ENCODE measurements around the gene PIP5K1B. TPM values are rescaled to one million over a fixed set of nuclear protein-coding genes. Genes with fewer than 3 reads are reported as not detected.

The PIP5K1B gene
- total RNA-seq, 6 donors from 2014 or later = 22.4 to 76.8 (median 47.2) TPM

DNA sequence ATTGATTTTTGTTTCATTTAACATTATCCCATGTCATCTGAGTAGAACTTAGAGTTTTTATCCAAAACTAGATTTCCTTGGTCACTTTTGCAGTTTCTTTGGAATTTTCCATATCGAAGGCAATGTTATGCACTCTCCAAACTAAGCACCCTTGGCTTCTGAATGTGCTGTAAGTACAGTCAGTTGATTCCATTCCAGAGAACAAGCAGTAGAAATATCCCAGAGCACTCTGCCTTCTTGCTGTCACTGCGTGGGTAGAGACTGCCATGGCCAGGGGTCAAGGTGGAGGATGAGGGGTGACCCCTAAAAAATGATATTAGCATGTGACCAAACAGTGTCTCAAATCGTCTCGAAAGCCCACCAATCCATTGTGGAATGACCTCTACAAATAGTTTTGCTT lies 36.2 kb downstream of the PIP5K1B start:
- WGBS, 2 donors = 73 to 75% methylated on average over 4 of the region's 4 CpGs
- Histone ChIP-seq H3K4me1 (peaks cover 0 to 14% (median 0%) of the 10 kb centered on the region in 4 donors), H3K4me3 (no peak overlapping the region), H3K27ac (peak overlapping the region; percentile 13 to 55 (median 38)), H3K27me3 (no peaks in the 10 kb centered on the region), H3K9me3 (no peaks in the 10 kb centered on the region), H3K36me3 (no peaks in the 10 kb centered on the region)
- no peak for TF ChIP-seq POLR2A (IDR thresholded peaks at IDR 0.05)
- TF ChIP-seq EP300 (IDR thresholded peaks at IDR 0.05) = no peak
- TF ChIP-seq POLR2AphosphoS5 (IDR thresholded peaks at IDR 0.05) = no peak
- TF ChIP-seq, protein P1, sequence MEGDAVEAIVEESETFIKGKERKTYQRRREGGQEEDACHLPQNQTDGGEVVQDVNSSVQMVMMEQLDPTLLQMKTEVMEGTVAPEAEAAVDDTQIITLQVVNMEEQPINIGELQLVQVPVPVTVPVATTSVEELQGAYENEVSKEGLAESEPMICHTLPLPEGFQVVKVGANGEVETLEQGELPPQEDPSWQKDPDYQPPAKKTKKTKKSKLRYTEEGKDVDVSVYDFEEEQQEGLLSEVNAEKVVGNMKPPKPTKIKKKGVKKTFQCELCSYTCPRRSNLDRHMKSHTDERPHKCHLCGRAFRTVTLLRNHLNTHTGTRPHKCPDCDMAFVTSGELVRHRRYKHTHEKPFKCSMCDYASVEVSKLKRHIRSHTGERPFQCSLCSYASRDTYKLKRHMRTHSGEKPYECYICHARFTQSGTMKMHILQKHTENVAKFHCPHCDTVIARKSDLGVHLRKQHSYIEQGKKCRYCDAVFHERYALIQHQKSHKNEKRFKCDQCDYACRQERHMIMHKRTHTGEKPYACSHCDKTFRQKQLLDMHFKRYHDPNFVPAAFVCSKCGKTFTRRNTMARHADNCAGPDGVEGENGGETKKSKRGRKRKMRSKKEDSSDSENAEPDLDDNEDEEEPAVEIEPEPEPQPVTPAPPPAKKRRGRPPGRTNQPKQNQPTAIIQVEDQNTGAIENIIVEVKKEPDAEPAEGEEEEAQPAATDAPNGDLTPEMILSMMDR (IDR thresholded peaks at IDR 0.05) = no peak
- DNase-seq (no peak), ATAC-seq (ENCODE audit: low FRiP score in 2 of 2) (no peak)

DNA sequence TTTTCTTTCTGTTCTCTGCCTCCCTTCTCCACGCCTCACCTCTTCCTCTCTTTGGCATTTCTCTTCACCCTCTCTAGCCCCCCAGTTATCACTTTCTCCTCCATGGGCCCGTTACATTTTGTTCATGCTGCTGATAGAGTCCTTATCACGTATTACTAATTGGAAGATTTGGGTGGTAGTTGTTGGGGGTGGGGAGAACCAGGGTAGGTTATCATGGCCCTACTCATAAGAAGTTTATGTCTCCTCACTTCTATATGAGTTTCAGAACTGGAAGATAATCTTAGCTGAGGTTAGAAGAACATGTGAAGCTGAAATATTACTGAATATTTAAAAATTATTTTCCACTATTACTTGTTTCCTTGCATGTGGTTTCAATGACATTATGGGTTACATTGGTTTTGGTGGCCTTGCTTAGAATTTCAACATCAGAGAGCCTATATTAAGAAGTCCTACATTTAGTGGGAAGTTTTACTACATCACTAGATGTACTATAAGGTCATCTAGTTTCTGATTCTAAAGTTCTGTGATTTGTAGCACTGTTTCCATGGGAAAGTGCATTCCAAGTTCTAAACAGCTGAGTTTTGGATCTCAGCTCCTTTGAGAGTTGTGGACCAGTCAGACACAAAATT lies 36.8 kb downstream of the PIP5K1B start:
- Histone ChIP-seq H3K27me3 (no peaks in the 10 kb centered on the region), H3K36me3 (no peaks in the 10 kb centered on the region), H3K9me3 (no peaks in the 10 kb centered on the region), H3K4me3 (no peak overlapping the region), H3K27ac (peak overlapping the region in 3 of 4 donors; percentile 8 to 39 (median 13)), H3K4me1 (peaks cover 0 to 20% (median 1%) of the 10 kb centered on the region in 4 donors)
- DNase-seq (no peak), ATAC-seq (ENCODE audit: low FRiP score in 2 of 2) (no peak)
- WGBS, 2 donors = 92 to 94% methylated on average over 3 of the region's 3 CpGs
- TF ChIP-seq, protein P1 (IDR thresholded peaks at IDR 0.05) = no peak
- TF ChIP-seq POLR2AphosphoS5 (IDR thresholded peaks at IDR 0.05) (no peak), POLR2A (IDR thresholded peaks at IDR 0.05) (no peak), EP300 (IDR thresholded peaks at IDR 0.05) (no peak)

DNA sequence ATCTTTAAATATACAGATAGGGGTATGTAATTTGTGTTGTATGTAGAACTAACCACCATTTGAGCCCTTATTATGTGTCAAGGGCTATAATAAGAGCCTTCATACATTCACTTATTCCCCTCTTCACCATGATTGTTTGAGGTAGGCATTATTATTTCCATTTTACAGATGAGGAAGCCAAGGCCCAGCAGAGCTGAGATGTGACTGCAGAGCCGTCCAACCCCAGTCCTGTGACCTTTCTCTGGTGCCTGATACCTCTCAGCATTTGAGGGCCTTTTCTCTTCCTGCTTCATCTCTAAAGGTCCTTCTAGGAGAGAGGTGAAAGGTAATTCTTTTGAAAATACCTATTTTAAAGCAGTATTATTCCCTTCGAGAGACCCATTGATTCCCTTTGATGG lies 37.3 kb downstream of the PIP5K1B start:
- Histone ChIP-seq H3K27ac (no peak overlapping the region), H3K4me3 (no peak overlapping the region), H3K9me3 (no peaks in the 10 kb centered on the region), H3K27me3 (no peaks in the 10 kb centered on the region), H3K36me3 (no peaks in the 10 kb centered on the region), H3K4me1 (peaks cover 0 to 24% (median 4%) of the 10 kb centered on the region in 4 donors)
- TF ChIP-seq, protein P1 (IDR thresholded peaks at IDR 0.05) = no peak
- TF ChIP-seq POLR2AphosphoS5 (IDR thresholded peaks at IDR 0.05) (no peak), EP300 (IDR thresholded peaks at IDR 0.05) (no peak), POLR2A (IDR thresholded peaks at IDR 0.05) (no peak)
- no peak for ATAC-seq (ENCODE audit: low FRiP score in 2 of 2)
- WGBS, 2 donors = 93 to 98% methylated on average over 2 of the region's 2 CpGs
- no peak for DNase-seq

DNA sequence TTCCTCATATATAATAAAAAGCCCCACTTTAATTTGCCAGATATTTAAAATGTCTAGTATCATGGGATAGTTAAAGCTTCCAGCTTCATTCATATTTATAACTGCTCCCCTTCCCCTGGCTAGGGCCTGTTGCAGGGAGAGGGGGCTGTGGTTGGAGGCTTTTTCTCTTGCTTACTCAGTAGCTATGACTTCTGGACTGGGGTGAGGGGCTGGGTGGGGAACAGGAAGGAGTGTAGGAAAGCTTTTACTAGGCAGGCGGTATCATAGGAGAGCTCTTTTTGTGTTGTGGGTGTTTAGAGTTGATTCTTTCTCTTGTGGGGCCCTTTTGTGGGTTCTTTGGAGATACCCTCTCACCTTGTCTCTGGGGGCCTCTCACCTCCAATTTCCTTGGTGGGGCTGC lies 39.4 kb downstream of the PIP5K1B start:
- no peak overlapping the region for H3K4me3 ChIP-seq
- no peak overlapping the region for H3K27ac ChIP-seq
- no peak for DNase-seq
- 59 to 83% methylated on average over 1 of the region's 1 CpG for WGBS, 2 donors
- H3K27me3 ChIP-seq = no peaks in the 10 kb centered on the region
- H3K9me3 ChIP-seq = no peaks in the 10 kb centered on the region
- H3K36me3 ChIP-seq = no peaks in the 10 kb centered on the region
- H3K4me1 ChIP-seq = peaks cover 0 to 27% (median 5%) of the 10 kb centered on the region in 4 donors
- TF ChIP-seq EP300 (IDR thresholded peaks at IDR 0.05) (no peak), POLR2AphosphoS5 (IDR thresholded peaks at IDR 0.05) (no peak)
- no peak for ATAC-seq (ENCODE audit: low FRiP score in 2 of 2)

DNA sequence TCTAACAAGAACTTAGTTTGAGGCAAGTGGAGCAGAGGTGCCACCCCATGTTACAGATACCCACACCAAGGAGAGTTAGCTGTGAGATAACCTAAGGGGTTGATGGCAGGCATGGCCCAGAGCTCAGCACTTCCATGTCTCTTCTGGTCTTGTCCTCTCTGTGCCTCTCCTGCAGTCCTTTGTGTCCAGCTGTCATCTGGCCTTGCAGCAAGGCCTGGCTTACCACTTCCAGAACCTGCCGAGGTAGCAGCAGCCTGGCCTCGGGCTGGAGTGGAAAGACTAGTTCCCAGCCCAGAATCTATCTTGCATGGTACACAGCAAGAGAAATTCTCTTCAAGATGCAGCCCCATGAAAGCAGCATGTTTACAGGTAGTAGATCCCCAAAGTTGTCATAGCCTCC lies 41.5 kb downstream of the PIP5K1B start:
- TF ChIP-seq, protein P1 (IDR thresholded peaks at IDR 0.05) = no peak
- TF ChIP-seq POLR2AphosphoS5 (IDR thresholded peaks at IDR 0.05) (no peak), EP300 (IDR thresholded peaks at IDR 0.05) (no peak)
- H3K27me3 ChIP-seq = no peaks in the 10 kb centered on the region
- H3K36me3 ChIP-seq = no peaks in the 10 kb centered on the region
- WGBS, 2 donors = 69% methylated on average over 2 of the region's 2 CpGs
- H3K27ac ChIP-seq = peak overlapping the region; percentile 55 to 78 (median 63)
- H3K4me3 ChIP-seq = no peak overlapping the region
- peaks cover 4 to 25% (median 14%) of the 10 kb centered on the region in 4 donors for H3K4me1 ChIP-seq
- no peaks in the 10 kb centered on the region for H3K9me3 ChIP-seq
- no peak for DNase-seq
- ATAC-seq (ENCODE audit: low FRiP score in 2 of 2) = no peak
